GM06990 (cell line): ENCODE results near the gene UGT3A2.
"Not testable (repeated sequence)": the region's sequence is repeated elsewhere in the genome, so short reads cannot be mapped to it uniquely, and the experiment has no call there.

Experiments used
- DNase-seq: peaks from one replicate; pipeline ENCODE4 v3.0.0-alpha.2; 2011; ENCODE audit not compliant: insufficient read length; ENCODE audit errors: extremely low read depth
- H3K27me3 ChIP-seq: replicated peaks from 2 replicates; pipeline ENCODE4 v1.6.0; 2011; ENCODE audit warnings: low read length; ENCODE audit not compliant: control insufficient read depth, insufficient read depth
- H3K36me3 ChIP-seq: 2 replicates; pipeline ENCODE4 v1.5.1; 2011; ENCODE audit warnings: low read length; ENCODE audit not compliant: control insufficient read depth, insufficient read depth
- H3K4me3 ChIP-seq: replicated peaks from 2 replicates; pipeline ENCODE4 v1.5.1; 2011; ENCODE audit warnings: low read depth, mild to moderate bottlenecking, control low read depth, low read length
- CTCF ChIP-seq: IDR thresholded peaks from 2 replicates; pipeline ENCODE4 v1.5.1; 2011; ENCODE audit warnings: low read length, control low read depth, mild to moderate bottlenecking, inconsistent platforms; ENCODE audit not compliant: insufficient read depth, poor library complexity, severe bottlenecking

Gene UGT3A2

GRCh38 chr5:36028816-36029465, 37.7 kb downstream of the UGT3A2 start:
- no peak for DNase-seq
- no peaks in the 10 kb centered on the region for H3K36me3 ChIP-seq
- H3K4me3 ChIP-seq: no peak overlapping the region
- H3K27me3 ChIP-seq: no peaks in the 10 kb centered on the region
- no peak for TF ChIP-seq CTCF

GRCh38 chr5:36027711-36028110, 39.0 kb downstream of the UGT3A2 start:
- Histone ChIP-seq H3K27me3 (no peaks in the 10 kb centered on the region), H3K4me3 (no peak overlapping the region), H3K36me3 (no peaks in the 10 kb centered on the region)
- no peak for DNase-seq
- TF ChIP-seq CTCF: no peak

- DNase-seq: no peak
- Histone ChIP-seq H3K36me3 (no peaks in the 10 kb centered on the region), H3K27me3 (no peaks in the 10 kb centered on the region), H3K4me3 (no peak overlapping the region)
- TF ChIP-seq CTCF: no peak
Measured at GRCh38 chr5:36026706-36027465, 39.8 kb downstream of the UGT3A2 start.

- DNase-seq, H3K27me3 ChIP-seq, H3K4me3 ChIP-seq, H3K36me3 ChIP-seq: not testable (repeated sequence)
Measured at GRCh38 chr5:36022246-36022645, 44.4 kb downstream of the UGT3A2 start.

GRCh38 chr5:36019584-36019983, 47.1 kb downstream of the UGT3A2 start:
- H3K36me3 ChIP-seq, H3K27me3 ChIP-seq, H3K4me3 ChIP-seq, DNase-seq: not testable (repeated sequence)

GRCh38 chr5:36017622-36018021, 49.1 kb downstream of the UGT3A2 start:
- TF ChIP-seq CTCF: no peak
- Histone ChIP-seq H3K4me3 (no peak overlapping the region), H3K36me3 (no peaks in the 10 kb centered on the region), H3K27me3 (no peaks in the 10 kb centered on the region)
- DNase-seq: no peak
